COR-L47 (cell line): ENCODE data around the gene F8.
"Not testable (repeated sequence)": the region's sequence is repeated elsewhere in the genome, so short reads cannot be mapped to it uniquely, and the experiment has no call there.

Source experiments
- DNase-seq: peaks from one replicate; lab custom pipeline; 2025; lab: John Stamatoyannopoulos, UW

Gene F8

DNA sequence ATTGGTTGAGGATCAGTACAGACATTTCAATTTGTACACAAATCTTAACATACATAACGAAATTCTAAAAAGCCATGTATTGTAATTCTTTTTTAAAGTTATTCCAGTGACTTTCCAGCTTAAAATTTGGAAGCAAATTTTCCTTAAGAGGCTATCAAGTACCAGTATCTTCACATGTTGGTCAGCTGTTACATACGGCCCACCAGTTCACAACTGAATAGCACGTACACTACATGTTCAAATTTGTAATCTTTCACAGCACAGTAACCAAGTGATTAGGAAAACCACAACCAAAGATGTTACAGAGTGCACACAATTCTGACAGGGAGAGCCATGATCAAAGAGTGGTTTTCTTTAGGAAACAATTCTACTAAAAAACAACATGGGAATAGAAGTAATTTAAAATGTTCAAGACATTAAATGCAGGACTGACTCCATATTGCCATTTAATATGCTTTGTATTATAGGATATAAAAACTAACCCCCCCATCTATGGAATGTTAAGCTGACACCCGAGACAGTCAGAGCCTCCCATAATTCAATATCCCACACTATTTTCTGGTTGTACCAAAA lies 206.1 kb downstream of the F8 start:
- not testable (repeated sequence) for DNase-seq

DNA sequence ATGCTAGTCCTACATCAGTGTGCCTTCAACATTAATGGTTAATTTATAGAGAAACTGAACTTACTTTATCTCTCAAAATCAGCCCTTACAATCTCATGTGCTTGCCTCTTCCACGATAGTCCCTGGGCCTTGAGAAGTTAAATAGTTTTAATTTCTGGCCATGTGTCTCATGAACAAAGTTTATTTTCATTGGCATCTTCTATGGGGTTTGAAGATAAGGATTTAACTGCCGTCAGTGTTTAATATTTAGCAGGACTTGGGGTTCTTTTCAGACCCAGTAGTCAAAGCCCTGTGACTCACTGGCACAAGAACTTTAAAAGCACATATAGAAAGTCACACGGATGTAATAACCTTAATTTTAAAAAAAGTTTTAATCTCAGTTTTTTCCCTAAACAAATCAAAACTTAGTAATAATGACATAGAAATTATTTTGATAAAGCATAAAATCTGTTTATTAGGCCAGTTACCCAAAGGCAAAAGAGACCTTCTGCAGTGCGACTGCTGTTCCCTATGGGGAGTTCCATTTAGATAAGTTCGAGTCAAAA lies 207.2 kb downstream of the F8 start:
- DNase-seq = no peak

DNA sequence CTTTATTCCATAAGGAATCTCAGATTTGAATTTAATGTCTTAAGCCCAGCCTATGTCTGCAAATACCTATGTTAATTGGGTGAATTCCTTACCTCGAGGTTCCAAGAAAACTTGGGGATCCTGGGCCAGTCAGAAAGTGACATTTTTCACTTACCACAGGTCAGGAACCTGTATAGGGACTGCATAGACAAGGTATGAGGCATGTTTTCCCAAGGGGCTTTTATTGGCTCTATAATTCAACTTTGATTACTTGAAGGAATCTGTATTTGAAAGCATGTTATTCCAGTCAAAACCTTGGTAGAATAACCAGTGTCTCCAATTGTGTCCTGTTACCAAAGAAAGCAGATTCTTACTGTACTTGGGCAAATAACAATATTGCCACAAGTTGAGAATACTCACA lies 208.7 kb downstream of the F8 start:
- no peak for DNase-seq

DNA sequence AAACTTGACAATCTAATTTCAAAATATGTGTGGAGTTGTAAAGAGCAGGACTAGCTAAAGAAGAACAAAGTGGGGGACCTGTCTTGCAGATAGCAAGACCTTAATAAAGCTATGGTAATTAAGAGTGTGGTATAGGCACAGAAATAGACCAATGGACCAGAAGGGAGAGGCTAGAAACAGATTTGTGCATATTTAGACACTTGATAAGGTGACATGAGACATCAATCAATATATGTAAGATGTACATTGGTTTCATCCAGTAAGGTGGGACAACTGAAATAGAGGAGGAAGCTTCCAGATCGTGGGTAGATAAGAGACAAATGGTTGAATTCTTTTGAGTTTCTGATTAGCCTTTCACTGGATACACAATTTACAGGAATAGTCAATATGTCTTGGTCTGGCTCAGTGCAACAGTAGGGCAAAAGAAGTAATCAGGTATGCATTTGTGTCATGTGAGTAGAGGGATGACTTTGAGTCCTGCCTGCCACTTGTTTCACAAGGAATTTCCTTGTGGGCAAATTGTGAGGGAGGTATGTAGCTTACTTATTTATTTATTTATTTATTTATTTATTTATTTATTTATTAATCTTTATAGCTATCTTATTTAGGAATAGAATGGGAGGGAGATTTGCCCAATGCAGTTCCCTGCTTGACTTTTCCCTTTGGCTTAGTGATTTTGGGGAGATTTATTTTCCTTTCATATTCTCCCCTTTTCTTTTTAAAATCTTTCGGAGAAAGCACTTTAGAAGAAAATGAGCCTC lies 210.0 kb downstream of the F8 start:
- DNase-seq = no peak

DNA sequence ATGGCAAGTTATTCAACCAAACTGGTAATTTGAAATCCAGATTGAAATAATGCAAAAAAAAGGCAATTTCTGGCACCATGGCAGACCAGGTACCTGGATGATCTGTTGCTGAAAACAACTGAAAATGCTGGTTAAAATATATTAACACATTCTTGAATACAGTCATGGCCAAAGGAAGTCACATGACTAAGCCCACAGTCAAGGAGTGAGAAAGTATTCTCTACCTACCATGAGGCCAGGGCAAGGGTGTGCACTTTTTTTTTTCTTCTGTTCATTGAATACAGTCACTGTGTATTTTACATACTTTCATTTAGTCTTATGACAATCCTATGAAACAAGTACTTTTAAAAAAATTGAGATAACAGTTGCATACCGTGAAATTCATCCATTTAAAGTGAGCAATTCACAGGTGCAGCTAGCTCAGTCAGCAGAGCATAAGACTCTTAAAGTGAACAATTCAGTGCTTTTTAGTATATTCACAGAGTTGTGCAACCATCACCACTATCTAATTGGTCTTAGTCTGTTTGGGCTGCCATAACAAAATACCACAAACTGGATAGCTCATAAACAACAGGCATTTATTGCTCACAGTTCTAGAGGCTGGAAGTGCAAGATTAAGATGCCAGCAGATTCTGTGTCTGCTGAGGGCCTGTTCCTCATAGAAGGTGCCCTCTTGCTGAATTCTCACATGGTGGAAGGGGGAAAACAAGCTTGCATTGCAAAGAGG lies 212.4 kb downstream of the F8 start:
- no peak for DNase-seq

DNA sequence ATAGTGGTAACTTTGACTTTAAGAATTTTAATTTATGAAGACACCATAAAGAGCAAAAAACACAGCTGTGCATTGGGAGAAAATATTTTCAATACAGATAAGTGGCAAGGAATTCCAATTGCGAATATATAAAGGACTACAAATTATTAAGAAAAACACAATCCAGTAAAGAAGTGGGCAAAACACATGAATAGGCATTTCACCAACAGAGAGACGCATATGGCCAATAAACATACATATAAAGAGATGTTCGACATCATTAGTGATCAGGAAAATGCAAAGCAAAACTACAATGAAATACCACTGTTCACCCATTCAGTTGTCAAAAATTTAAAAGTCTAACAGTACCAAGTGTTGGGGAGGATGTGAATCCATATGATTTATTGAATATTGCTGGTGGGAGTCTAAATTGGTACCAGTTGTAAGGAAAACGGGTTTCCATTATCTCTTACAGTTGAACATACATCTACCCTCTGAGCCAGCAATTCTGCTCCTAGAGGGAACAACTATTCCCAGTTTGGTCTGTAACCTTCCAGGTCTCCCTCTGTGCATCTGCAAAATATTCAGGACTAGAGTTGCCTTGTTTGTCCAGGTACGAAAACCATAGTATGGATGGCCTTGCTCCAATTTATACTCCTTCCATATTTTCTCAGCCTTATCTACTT lies 215.6 kb downstream of the F8 start:
- no peak for DNase-seq

DNA sequence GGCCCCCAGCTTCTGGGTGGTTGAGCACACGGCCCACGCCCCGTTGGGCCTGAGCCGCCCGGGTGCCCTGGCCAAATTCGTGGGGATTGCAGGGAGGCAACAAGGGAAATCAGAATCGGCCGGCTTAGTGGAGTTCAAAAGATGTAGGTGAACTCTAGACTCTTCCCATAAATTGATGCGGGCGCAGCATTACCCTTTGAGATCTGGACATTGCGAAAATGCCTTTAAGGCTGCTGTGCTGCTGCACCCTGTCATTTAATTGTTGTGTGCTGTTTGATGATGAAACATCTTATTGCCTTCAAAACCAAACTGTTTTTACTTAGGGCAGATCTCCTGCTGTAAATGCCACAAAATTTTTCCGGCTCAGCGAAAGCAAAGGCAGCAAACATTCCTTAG lies 216.8 kb downstream of the F8 start:
- no peak for DNase-seq

DNA sequence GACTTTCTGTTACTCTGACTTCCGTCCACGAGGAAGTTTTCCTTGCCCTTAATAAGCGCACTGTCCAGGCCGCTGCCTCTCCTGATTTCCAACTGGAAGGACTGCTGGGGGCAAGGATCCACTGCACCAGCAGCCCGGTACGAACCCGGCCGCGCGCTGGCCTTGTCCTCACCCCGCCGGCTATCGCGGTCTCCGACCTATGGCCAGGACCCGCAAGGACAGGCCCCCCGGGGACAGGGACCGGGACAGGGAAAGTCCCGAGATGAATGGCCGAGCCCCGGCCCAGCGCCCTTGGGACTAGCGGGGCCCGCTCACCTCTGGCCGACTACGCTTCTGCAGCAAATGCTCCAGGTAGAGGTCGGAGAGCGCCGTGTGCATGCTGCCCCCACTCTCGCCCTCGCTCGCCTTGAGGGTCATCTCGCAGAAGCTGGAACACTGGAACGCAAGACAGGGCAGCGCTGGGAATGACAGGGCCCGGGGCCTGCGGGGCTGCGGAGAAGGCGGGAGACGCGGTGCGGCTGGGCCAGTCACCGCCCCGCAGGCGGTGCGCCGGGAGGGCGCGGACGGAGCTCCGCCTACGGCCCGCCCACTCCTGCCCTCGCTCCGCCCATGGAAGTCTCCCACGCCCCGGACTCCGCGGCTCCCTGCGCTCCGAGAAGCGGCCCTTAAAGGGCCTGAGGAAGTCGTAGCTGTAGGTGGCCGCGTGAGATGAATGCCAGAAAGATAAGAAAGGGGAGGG lies 217.4 kb downstream of the F8 start, which contains the start of gene MPP1:
MPP1 (minus strand) TSS at position 529 of the 739 bp plus-strand sequence; CDS start at position 417, 112 bp downstream.
- DNase-seq = peak; percentile 15

DNA sequence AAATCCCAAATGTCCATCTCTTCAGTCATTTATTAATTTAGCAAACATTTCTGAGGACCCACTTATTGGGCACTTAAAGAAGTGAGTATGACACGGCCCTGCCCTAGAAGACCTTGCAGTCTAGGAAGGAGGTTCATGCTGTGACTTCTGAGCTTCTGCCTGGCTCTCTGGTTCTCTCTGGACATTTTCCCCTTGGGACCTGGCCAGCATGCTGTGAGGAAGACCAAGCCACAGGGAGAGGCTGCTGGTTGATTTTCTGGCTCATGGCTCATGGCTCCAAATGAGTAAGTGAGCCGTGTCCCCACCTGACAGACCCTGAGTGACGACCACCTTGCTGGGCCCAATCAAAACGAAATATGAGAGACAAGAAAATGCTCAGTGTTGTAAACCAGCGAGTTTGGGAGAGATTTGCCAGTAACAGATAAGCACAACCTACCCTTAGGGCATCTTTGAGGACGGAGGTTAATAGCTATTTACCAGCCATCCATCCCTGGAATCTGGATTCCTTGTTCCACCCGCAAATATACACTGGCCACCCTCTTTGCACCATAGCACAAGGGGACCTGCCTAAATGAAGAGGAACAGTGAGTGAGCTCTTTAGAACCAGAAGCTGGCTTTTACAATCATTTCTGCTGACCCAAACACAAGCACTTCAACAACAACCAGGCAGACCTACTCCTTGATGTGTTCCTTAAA lies 218.1 kb downstream of the F8 start:
- DNase-seq = no peak

DNA sequence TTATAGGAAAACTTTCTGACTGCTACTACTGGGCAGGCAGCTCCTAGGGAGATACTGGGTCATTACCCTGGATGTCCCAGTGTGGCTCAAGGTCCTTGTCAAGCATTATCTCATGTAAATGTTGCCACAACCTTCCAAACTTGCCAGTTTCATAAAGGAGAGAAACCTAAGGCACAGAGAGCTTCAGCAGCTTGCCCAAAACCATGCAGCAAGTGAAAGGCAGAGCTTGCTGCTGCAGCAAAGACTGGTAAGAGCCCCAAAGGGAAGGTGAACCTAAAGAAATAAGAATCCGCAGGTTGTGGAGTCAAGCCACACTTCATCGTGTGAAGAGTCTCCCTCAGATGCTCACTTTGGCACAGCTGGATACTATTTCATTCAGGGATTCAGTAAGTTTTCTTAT lies 219.6 kb downstream of the F8 start:
- DNase-seq = no peak

DNA sequence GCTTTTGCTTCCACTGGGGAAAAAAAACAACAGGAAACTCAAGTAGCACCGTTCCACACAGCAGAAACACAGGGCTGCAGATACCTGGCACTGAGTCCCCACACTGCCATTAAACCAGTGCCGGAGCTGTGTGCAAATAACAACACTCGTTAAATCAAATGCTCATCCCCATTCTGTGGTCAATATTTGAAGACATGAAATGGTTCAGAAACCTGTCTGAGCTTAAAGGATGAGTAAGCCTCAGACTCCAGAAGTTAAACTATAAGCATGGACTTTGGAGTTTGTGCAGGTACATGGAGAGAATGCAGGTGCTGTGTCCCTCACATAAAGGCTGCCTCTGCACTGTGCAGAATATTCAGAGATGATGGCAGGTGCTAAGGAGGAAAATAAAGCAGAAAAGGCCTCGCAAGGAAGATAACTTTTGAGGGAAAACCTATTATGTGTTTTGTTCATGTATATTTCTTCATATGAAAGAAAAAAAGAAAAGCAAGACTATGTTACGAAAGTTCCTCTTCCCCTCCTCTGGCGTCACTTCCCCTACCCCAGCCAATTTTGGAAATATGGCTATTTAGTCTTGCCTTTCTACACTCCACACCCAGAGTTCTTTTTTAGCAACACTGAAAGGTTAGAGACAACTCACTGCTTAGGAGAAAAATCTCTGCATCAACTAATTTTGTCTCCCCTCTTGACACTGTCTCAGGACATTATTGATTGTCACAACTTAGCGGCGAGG lies 221.9 kb downstream of the F8 start:
- no peak for DNase-seq

DNA sequence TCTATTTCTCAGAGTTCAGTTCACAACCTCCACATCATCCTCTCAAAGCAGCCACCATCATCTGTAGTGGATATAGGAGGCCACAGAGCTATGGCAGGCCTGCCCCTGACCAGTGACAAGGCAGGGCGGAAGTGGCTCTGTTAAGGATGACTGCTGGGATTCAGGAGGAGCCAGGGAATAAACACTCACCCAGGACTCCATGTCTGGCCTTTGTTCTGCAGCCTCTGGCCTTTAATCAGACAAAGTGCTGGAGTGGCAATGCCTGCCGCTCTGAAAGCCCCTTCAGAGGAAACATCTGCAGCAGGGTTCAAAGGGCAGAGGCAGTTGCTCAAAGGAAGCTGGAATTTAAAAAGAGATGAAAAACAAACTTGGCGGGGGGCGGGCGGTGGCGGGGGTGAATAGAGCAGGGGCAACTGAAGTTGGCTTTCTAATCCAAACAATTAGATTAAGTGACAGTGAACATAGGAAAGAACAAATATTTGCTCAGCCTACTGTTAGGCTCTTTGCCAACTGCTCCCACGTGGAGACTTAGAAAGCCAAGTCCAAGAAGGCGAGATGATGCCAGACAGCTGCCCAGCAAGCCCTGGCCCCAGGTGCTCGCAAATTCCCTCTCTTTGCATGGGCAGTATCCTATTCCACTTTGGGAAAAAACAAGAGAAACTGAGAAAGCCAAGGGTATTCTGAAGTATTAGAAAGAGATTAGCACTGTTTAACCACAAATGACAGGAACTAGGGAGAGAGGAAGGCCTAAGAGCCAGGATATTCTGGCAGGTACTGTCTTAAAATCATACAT lies 222.8 kb downstream of the F8 start:
- peak; percentile 91 for DNase-seq

DNA sequence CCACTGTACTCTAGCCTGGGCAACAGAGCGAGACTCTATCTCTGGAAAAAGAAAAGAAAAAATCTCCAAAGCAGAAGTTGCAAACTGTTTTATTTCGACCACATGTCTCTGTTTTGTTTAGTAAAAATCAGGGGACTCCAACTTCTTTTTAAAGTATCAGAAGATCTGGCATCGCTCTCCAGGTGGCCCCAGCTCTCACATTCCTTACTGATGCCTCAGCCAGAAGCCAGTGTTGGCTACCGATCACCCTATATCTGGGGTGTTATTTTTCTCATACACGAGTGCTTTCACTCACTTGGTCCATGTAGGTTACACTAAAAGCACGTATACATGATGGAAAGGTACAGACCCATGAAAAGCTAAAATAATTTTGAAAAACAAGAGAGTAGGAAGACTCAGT lies 225.5 kb downstream of the F8 start:
- no peak for DNase-seq

DNA sequence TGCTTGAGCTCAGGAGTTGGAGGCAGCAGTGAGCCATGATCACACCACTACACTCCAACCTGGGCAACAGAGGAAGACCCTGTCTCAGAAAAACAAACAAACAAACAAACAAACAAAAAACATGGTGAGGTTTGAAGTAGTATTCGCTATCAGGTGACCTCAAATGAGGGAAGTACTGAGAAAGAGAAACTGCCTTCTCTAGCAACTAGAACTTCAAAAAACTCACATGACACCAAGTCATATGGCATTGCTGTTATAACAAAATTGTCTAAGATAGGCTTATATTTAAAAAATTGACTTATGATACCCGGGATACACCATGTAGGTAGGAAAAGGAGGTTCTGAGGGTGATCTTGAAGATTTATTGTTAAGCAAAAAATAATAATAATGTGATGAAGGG lies 227.5 kb downstream of the F8 start:
- no peak for DNase-seq

DNA sequence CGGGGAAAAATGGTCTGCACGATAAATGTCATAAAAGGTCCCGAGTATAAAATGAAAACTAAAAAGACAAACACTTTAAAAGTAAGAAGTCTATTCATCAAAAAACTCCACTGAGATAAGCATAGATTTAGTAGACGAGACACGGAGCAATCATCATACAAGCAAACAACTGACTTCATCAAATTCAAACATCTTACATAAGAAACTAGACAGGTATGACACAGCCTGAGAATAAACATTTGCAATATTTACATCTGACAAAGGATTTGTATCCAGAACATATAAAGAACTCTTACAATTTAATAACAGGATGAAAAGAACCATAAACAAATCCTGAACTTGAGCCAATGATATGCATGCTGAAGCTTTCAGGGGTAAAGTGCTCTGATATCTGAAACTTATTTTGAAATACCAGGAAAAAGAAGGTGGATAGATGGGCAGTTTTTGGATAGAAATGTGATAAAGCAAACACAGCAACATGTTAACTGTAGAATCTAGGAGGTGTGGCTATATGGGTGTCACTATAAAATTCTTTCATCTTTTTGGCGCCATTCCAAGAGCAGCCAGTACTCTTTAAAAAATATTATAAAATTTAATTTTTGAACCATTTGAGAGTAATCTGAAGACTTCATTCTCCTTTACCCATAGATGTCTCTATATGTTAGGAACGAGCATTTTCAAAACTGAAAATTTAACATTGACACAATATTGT lies 229.3 kb downstream of the F8 start:
- DNase-seq = peak; percentile 26

DNA sequence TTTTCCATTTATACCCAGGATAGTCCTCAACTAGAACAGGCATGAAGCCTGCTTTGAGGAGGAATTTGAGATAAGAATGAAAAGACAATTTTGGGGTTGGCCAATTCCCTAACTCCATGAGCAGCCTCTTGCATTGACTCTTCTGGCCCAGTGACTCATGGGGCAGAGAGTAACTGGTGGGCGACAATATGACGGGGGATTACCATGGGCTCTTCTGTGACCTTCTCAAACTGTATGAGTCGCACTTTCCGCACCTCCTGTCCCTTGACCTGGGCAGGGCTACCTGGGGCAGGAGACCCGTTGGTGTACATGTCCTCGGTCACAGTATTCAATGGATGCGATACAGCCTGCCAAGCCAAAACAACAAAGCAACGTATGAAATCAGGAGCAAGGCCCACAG lies 230.6 kb downstream of the F8 start:
- no peak for DNase-seq

DNA sequence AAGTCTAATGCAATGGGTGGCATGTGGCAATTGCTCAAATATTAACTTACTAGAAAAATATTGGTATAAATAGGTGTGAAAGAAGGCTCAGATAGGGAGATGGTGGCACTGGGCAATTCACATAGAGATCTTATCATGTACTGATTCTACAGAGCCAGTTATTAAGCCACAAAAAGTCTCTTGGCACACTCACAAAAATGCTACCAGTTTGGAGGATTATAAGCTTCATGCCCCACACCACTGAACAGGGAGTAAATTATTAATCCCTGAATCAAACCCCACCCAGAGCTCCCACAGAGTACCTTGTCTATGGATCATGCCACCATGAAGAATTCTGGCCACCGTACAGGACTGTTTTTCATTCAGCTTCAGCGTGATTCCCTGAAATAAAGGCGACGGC lies 231.1 kb downstream of the F8 start:
- no peak for DNase-seq
